Measurements from ENCODE around the gene RALGPS2.

Gene RALGPS2

DNA sequence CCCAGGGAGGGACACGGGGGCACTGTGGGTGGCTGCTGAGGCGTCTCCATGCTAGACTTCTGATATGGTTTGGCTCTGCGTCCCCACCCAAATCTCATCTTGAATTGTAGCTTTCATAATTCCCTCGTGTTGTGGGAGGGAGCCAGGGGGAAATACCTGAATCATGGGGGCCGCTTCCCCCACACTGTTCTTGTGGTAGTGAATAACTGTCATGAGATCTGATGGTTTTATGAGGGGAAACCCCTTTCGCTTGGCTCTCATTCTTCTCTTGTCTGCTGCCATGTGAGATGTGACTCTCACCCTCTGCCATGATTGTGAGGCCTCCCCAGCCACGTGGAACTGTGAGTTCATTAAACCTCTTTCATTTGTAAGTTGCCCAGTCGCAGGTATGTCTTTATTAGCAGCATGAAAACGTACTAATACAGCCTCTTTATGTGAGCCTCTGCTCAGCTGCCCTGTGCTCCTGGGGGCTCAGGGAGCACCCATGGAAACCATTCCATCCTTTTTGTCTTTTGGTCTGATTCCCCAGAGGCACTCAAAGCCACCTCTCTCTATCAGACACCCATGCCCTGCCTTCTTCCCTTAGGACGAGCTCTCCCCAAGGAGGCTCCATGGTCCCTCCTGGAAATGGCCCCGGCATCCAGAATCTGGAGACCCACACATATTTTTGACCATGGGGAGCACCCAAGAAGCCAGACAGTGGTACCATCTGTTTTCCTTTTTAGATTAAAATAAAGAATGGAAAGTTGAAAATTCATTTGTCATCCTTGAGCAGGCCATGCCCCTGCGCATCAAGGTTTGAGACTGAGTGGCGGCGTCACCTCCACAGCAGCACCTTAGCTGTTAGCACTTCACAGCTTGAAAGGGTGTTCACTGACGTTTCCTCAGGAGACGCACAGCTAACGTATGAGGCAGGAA is 234.8 kb downstream of the RALGPS2 start:
- in situ Hi-C loops (cut with HindIII; ENCODE audit: low sequenced_read_pairs), result no loop called here

DNA sequence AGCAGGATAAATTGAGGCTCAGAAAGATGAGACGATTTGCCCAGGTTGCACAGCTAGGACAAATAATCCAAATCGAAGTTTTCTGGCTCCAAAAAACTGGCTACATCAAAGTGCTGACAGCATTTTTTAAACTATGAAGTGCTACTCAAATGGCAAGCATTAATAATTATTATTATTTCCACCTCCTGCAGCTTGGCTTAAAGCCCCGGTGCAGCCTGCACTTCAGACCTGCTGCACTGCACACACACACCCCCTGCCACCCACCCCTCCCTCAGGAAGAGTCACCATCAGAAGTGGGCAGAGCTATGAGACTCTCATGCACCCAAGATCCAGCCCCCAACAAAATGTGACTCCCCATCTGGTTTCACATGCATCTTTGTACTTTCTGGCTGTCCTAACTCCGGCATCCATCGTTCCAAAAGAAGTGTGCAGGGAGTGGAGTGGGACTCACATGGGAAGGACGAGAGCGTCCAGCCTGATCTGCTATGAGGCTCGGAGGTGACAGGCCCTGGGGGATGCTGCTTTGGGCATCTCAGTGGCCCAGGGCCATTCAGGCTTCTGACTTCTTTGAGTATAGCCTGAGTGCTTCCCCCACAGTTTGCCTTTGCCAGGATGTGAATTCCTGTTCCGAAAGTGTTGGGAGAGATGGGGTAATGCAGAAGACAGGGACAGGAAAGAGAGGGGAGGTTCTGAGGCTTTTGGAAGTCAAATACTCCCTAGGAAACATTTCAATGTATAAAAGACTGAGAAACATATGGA is 235.6 kb downstream of the RALGPS2 start:
- in situ Hi-C loops (cut with HindIII; ENCODE audit: low sequenced_read_pairs), result no loop called here

DNA sequence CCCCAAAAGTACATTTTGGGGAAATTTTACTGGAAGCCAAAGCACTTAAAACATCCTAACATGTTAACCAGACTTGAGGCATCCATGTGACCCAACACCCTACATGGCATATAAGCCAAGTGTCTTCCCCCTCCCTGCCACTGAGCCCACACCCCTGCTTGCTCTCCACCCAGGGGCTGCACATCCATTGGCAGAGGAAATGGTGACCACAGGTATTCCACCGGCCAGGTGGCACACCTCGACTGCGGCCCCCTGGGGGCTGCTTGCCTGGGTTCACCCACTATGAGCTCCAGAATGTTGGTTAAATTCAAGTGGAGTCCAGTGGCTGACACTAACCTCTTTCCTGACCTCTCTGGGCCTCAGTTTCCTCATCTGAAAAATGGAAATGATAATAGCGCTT is 236.3 kb downstream of the RALGPS2 start:
- in situ Hi-C loops (cut with HindIII; ENCODE audit: low sequenced_read_pairs), result no loop called here

DNA sequence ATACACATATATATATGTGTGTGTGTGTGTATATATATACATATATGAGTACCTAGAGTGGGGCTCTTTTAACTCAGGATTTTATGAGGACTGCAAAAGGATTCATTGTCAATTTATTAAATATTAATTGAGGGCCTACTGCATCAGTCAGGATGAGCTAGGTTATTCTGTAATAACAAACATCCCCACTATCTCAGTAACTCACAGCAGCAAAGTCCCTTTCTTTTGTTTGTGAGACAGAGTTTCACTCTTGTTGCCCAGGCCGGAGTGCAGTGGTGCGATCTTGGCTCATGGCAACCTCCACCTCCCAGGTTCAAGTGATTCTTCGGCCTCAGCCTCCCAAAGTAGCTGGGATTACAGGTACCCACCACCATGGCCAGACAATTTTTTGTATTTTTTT is 236.8 kb downstream of the RALGPS2 start:
- in situ Hi-C loops (cut with HindIII; ENCODE audit: low sequenced_read_pairs), result no loop called here

DNA sequence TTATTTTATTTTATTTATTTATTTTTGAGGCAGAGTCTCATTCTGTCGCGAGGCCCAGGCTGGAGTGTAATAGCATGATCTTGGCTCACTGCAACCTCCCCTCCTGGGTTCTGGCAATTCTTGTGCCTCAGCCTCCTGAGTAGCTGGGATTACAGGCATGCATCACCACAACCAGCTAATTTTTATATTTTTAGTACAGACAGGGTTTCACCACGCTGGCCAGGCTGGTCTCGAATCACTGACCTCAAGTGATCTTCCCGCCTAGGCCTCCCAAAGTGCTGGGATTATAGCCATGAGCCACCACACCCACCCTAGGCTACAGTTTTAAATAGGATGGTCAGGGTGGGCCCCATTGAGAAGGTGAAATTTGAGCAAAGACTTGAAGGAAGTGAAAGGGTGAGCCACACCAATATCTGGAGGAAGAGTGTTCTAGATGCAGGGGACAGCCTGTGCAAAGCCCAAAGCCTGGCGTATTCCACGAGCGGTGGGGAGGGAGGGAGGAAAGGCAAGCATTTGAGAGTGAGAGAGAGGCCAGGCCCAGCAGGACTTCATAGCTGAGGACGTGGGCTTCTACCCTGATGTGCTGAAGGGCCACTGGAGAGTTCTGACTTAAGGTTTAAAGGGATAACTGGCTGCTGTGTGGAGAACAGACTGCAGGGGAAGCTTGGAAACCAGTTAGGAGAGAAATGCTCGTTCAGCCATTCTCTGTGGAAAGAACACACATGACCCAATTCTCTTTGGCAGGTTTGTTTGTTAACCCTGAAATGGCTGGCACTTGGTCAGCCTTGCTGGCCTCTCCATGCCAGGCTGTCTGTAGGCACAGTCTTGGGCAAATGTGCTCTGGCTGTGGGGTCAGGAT is 238.0 kb downstream of the RALGPS2 start:
- in situ Hi-C loops (cut with HindIII; ENCODE audit: low sequenced_read_pairs), result no loop called here

DNA sequence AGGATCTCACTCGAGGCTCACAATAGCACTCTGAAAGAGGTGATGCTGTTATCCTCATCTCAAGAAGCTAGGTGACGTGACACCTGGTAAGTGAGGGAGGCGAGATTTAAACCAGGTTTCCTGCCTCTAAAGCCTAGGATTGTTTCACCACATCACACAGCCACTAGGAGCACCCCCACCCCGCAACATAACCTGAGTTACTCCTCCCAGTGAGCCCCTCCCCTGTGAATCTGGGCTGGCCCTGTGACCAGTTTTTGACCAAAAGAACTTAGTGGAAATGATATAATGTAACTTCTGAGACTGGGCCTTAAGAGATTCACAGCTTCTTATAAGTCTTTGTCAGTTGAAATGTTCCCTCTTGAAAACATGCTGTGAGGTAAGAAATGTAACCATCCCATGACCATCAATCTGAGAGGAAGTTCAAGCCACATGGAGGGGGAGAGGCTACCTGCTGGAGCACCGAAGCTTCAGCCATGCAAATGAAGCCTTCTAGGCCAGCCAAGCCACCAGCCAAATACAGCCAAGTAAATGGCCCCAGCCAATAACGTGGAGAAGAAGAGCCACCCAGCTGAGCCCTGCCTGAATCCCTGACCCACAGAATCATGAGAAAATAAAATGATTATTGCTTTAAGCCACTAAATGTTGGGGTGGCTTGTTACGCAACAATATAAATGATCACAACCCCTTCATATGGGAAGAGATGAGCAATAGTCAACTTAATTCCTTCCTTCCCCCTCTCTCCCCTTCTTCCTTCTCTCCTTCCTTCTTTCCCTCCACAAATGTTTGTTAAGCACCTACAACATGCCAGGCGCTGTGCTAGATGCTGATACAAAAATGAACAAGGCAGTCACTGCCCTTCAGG is 239.7 kb downstream of the RALGPS2 start:
- in situ Hi-C loops (cut with HindIII; ENCODE audit: low sequenced_read_pairs), result no loop called here

DNA sequence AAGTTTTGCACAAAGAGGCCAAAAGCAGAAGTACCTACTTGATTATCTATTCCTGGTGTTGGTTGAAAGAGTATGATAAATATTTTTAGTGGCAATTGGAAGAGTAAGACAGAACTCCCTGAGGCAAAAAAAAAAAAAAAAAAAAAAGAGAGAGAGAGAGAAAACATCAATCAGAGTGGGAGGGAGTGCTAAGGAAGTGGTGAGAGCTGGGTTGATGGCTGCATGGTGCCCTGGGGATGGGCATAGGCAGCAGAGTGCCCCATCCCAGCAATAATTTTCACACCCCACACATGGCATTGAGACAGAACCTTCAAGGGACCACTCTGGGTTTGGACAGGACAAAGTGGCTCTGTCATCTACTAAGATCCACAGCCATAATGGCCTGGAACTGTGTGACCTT is 241.3 kb downstream of the RALGPS2 start:
- in situ Hi-C loops (cut with HindIII; ENCODE audit: low sequenced_read_pairs), result no loop called here

DNA sequence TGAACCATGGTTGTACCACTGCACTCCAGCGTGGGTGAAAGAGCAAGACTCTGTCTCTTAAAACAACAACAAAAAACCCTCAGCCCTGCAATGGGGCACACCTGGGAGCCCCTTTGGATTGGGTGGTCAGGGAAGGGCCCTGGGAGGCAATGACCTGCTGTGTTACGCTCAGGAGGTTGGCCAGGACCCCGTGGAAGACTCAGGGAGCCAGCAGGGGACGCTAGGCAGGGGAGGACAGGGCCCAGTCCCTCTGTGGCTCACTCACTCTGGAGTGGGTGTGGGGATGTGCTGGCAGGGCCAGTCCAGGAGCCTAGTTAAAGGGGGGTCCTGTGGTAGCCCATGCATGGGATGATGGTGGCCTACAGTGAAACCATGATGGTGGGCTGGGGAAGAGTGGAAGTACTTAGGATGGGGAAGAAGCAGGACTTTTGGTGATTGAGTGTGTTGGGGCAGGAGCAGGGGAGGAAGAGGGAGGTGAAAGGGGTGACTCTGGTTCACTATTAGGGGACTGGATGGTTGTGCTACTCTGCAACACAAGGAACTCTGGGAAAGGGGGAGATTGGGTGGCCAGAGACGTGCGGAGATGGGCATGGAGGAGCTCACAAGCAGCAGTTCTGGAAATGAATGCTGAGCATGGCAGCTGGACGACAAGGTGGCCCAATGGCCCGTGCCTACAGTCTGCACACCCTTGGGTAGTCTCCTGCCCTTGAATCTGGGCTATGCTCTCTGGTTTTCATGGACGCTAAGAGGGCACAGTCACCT is 244.4 kb downstream of the RALGPS2 start:
- in situ Hi-C loops (cut with HindIII; ENCODE audit: low sequenced_read_pairs), result no loop called here

DNA sequence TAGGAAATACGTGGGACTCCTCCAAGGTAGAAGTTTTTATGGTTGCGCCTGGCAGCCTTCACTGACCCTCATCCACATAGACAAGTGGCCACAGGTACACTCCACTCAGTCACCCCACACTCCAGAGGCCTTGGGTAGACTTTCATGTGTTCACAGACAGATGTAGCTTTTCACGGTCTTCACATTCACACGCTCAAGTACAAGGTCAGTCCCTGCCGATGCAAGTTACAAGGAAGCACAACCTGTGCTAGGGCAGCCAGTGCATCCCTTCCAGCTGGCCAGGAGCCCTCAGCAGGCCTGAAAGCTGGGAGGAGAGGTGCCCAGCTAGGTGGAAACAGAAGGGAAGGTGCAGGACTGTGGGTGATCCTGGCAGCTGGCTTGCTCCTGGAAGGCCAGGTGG is 245.1 kb downstream of the RALGPS2 start:
- in situ Hi-C loops (cut with HindIII; ENCODE audit: low sequenced_read_pairs), result no loop called here
